Parathyroid adenoma (tissue), 2 donors: ENCODE results near the gene GAK.

Experiments used
- H2AFZ ChIP-seq: fragments of 300-600 bp; sonication (generic); one replicate; pipeline ENCODE4 v1.7.0; 2017; ENCODE audit warnings: antibody characterized with exemption, mild to moderate bottlenecking
- H3K27ac ChIP-seq: fragments of 300-600 bp; sonication (generic); one replicate; pipeline ENCODE4 v1.7.0; 2017
- H3K27me3 ChIP-seq: fragments of 300-600 bp; sonication (generic); one replicate; pipeline ENCODE4 v1.7.0; 2017; ENCODE audit warnings: low read length; ENCODE audit not compliant: control insufficient read depth, insufficient read depth
- H3K36me3 ChIP-seq: fragments of 300-600 bp; sonication (generic); one replicate; pipeline ENCODE4 v1.7.0; 2017; ENCODE audit warnings: low read length; ENCODE audit not compliant: control insufficient read depth, insufficient read depth
- H3K4me1 ChIP-seq: fragments of 300-600 bp; sonication (generic); one replicate; pipeline ENCODE4 v1.7.0; 2017; ENCODE audit warnings: control low read depth
- H3K4me2 ChIP-seq: fragments of 300-600 bp; sonication (generic); one replicate; pipeline ENCODE4 v1.7.0; 2017; ENCODE audit warnings: low read length
- H3K4me3 ChIP-seq: fragments of 300-600 bp; sonication (generic); one replicate; pipeline ENCODE4 v1.7.0; 2017; ENCODE audit warnings: low read depth, low read length
- H3K79me2 ChIP-seq: fragments of 300-600 bp; sonication (generic); one replicate; pipeline ENCODE4 v1.7.0; 2017; ENCODE audit warnings: control low read depth
- H3K9ac ChIP-seq: fragments of 300-600 bp; sonication (generic); one replicate; pipeline ENCODE4 v1.7.0; 2017; ENCODE audit warnings: mild to moderate bottlenecking
- H3K9me3 ChIP-seq: fragments of 300-600 bp; sonication (generic); one replicate; pipeline ENCODE4 v1.7.0; 2017; ENCODE audit warnings: low read length; ENCODE audit not compliant: control insufficient read depth
- TF ChIP-seq, protein P1 (sequence below): fragments of 300-600 bp; sonication (generic); IDR thresholded peaks from one replicate; pipeline ENCODE4 v1.7.0; 2017; ENCODE audit warnings: antibody characterized with exemption, mild to moderate bottlenecking
- donor health status: primary hyperparathyroidism.

The GAK gene

DNA sequence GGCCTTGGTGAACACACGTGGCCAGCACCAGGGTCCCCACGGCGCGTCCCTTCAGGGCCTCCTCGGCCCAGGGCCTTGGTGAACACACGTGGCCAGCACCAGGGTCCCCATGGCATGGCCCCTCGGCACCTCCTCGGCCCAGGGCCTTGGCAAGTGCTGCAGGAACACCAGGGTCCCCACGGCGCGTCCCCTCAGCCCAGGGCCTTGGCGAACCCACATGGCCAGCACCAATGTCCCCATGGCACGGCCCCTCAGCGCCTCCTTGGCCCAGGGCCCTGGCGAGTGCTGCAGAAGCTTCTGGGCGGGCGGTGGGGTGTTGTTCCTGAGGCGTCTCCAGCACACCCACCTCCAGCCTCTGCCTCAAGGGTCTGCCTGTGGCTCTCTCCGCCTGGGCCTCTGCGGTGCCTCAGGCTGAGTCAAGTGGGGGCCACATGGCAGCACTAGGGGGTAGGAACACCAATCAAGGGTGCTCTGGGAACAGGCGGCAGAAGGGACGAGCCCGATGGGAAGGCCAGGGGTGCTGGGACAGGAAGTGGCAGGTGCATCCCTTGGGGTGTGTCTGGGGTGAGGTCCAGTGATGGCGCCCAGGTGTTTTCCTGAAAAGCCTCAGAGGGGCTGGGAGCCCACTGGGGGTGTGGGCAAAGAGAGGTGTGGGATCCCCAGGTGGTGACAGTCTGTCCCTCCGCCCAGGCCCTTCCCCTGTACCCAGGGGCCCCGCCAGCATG lies 64.4 kb downstream of the GAK start:
- no peaks in the 10 kb centered on the region for H3K36me3 ChIP-seq

DNA sequence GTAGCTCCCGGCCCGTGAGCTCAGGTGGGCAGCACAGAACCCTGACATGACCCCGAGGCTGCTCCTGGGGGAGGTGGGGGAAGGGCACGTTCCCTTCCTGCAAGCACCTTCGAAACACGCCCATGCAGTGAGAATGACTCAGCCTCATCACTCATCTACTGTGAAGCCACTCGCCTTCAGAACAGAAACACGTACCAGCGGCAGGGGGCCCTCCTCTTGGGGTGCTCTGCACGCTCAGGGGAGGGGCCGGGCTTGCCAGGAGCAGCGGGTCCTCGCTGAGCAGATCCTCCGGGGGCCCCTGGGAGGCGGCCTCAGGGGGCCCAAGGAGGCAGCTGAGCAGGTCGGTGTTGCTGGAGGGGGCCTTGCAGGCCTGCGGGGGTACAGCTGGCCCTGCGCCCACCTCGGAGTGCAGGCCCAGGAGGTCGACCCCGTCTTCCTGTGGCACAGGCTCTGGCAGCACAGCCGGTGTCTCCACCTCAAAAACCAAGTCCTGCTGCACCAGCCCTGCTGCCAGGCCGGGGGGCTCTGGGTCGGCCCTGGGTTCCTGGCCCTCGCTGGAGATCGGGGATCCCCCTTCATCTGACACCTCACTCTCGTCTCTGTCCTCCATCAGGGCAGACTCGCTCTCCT lies 65.2 kb downstream of the GAK start:
- Histone ChIP-seq H2AFZ (no peak overlapping the region), H3K9me3 (no peaks in the 10 kb centered on the region), H3K79me2 (no peaks in the 10 kb centered on the region), H3K27ac (no peak overlapping the region), H3K9ac (no peak overlapping the region), H3K4me3 (no peak overlapping the region), H3K36me3 (no peaks in the 10 kb centered on the region), H3K4me1 (no peaks in the 10 kb centered on the region), H3K27me3 (no peaks in the 10 kb centered on the region), H3K4me2 (no peak overlapping the region)
- TF ChIP-seq, protein P1, sequence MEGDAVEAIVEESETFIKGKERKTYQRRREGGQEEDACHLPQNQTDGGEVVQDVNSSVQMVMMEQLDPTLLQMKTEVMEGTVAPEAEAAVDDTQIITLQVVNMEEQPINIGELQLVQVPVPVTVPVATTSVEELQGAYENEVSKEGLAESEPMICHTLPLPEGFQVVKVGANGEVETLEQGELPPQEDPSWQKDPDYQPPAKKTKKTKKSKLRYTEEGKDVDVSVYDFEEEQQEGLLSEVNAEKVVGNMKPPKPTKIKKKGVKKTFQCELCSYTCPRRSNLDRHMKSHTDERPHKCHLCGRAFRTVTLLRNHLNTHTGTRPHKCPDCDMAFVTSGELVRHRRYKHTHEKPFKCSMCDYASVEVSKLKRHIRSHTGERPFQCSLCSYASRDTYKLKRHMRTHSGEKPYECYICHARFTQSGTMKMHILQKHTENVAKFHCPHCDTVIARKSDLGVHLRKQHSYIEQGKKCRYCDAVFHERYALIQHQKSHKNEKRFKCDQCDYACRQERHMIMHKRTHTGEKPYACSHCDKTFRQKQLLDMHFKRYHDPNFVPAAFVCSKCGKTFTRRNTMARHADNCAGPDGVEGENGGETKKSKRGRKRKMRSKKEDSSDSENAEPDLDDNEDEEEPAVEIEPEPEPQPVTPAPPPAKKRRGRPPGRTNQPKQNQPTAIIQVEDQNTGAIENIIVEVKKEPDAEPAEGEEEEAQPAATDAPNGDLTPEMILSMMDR: no peak

More for the DNA sequence above, 64.4 kb downstream of the GAK start:
- Histone ChIP-seq H3K9me3 (no peaks in the 10 kb centered on the region), H3K4me3 (no peak overlapping the region), H3K9ac (no peak overlapping the region), H3K27me3 (no peaks in the 10 kb centered on the region), H3K27ac (no peak overlapping the region), H3K4me1 (no peaks in the 10 kb centered on the region), H2AFZ (no peak overlapping the region), H3K79me2 (no peaks in the 10 kb centered on the region), H3K4me2 (no peak overlapping the region)
- TF ChIP-seq, protein P1: no peak

DNA sequence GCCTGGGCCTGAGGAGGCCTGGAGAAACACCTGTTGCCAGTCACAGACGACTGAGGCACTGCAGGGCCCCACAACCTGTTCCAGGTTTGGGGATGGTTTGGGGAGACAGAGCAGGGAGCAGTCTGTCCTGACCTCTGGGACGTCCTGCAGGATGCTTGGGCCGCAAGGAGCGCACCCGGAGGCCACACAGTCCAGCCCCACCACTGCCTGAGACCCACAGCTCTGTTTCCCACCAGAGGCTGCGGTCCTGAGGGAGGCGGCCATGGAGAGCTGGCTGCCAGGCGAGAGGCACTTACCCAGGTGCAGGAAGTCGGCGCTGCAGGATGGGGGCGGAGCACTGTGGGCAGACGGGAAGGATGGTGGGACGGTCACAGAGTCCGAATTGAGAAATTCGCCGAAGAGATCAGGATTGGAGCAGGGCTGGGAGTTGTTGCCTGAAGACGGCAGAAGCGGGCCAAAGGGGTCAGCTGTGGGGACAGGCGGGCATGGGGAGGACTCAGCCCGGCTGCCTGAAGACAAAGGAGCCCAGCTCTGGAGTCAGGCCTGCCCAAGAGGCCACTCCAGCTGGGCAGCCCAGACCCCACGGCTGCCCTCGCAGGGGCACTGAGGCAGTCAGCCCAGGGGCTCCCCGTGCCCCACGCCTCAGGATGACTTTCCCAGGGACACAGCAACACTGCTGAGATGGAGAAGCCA lies 65.9 kb downstream of the GAK start:
- TF ChIP-seq, protein P1: no peak
- no peak overlapping the region for H2AFZ ChIP-seq
- H3K27ac ChIP-seq: no peak overlapping the region
- no peaks in the 10 kb centered on the region for H3K36me3 ChIP-seq
- no peak overlapping the region for H3K4me3 ChIP-seq
- H3K27me3 ChIP-seq: no peaks in the 10 kb centered on the region
- no peak overlapping the region for H3K9ac ChIP-seq
- no peaks in the 10 kb centered on the region for H3K79me2 ChIP-seq
- H3K4me2 ChIP-seq: no peak overlapping the region
- no peaks in the 10 kb centered on the region for H3K9me3 ChIP-seq
- H3K4me1 ChIP-seq: no peaks in the 10 kb centered on the region

DNA sequence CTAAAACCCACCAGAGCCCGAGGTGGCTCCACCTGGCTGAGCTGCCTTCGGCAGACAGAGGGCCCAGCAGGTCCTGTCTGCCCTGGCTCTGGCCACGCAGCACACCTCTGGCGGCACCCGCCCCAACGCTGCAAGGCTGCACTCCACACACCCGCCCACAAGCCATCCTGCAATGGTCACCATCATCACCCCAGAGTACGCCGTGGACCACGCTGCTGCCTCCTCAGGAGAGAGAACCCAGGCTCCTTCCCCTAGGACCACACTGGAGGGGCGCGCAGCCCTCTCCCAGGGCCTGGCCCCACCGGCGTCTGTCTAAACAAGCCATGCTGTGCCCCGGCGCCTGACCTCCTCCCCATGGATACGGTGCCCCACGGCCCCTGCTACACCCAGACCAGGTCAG lies 66.5 kb downstream of the GAK start:
- H3K36me3 ChIP-seq: no peaks in the 10 kb centered on the region
- H3K4me1 ChIP-seq: no peaks in the 10 kb centered on the region
- TF ChIP-seq, protein P1: no peak
- H3K79me2 ChIP-seq: no peaks in the 10 kb centered on the region
- H3K4me3 ChIP-seq: no peak overlapping the region
- no peaks in the 10 kb centered on the region for H3K9me3 ChIP-seq
- no peaks in the 10 kb centered on the region for H3K27me3 ChIP-seq
- H2AFZ ChIP-seq: no peak overlapping the region
- H3K4me2 ChIP-seq: no peak overlapping the region
- no peak overlapping the region for H3K9ac ChIP-seq
- H3K27ac ChIP-seq: no peak overlapping the region
